Heart right ventricle (tissue), 16 donors: ENCODE measurements around the gene AP4S1. TPM values are rescaled to one million over a fixed set of nuclear protein-coding genes. Genes with fewer than 3 reads are reported as not detected.

ENCODE experiments used
- ATAC-seq, 8 donors: fragments of 200-7000 bp; cut with Tn5 transposase; one replicate each; pipeline ENCODE4 v1.9.1; 2020; ENCODE audit warnings: mild to moderate bottlenecking in 8 of 8, moderate library complexity in 8 of 8, moderate number of reproducible peaks in 1 of 8
- DNase-seq, 2 donors: peaks; one replicate each; pipeline ENCODE4 v3.0.0-alpha.2; 2020
- H3K27ac ChIP-seq, 10 donors: fragments of 200-600 bp; sonication (generic) in 2 of 10; one replicate each; pipeline versions ENCODE4 v1.5.0 to v1.8.0; 2020 to 2022; ENCODE audit warnings: mild to moderate bottlenecking in 3 of 10
- H3K27me3 ChIP-seq, 7 donors: fragments of 200-600 bp; one replicate each; pipeline ENCODE4 v1.8.0; 2021 to 2022; ENCODE audit warnings: mild to moderate bottlenecking in 2 of 7
- H3K36me3 ChIP-seq, 9 donors: fragments of 200-600 bp; sonication (generic) in 1 of 9; one replicate each; pipeline versions ENCODE4 v1.5.0 to v1.8.0; 2020 to 2022; ENCODE audit warnings: mild to moderate bottlenecking in 2 of 9
- H3K4me1 ChIP-seq, 9 donors: fragments of 200-600 bp; sonication (generic) in 1 of 9; one replicate each; pipeline versions ENCODE4 v1.5.0 to v1.8.0; 2020 to 2022; ENCODE audit warnings: mild to moderate bottlenecking in 4 of 9
- H3K4me3 ChIP-seq, 10 donors: fragments of 200-600 bp; sonication (generic) in 2 of 10; one replicate each; pipeline versions ENCODE4 v1.5.0 to v1.8.0; 2020 to 2022; ENCODE audit warnings: mild to moderate bottlenecking in 7 of 10, moderate library complexity in 2 of 10
- H3K9me3 ChIP-seq, 11 donors: fragments of 200-600 bp in 10 of 11; sonication (generic) in 2 of 11; one replicate each; pipeline versions ENCODE4 v1.5.0 to v1.8.0; 2013 to 2022; ENCODE audit warnings: mild to moderate bottlenecking in 2 of 11, control low read depth in 1 of 11, moderate library complexity in 1 of 11
- CTCF ChIP-seq, 9 donors: fragments of 200-600 bp; sonication (generic) in 2 of 9; IDR thresholded peaks; one replicate each; pipeline versions ENCODE4 v1.5.0 to v1.8.0; 2021 to 2022; ENCODE audit warnings: antibody characterized with exemption in 9 of 9, mild to moderate bottlenecking in 5 of 9, moderate library complexity in 1 of 9
- WGBS, 2 donors: extraction: QIAGEN DNeasy Blood & Tissue Kit; methylation state at CpG; one replicate each; pipeline ENCODE4 v1.1.7; 2013; ENCODE audit warnings: inconsistent platforms in 1 of 2; 5-methylcytosine and 5-hydroxymethylcytosine counted together
- intact Hi-C, 10 donors: fragments of 100-400 bp; cut with DNase I; formaldehyde crosslinking; loops; one replicate each; pipeline versions ENCODE4 v1.11.1 to v1.14.2; 2022
- polyA plus RNA-seq, 2 donors: library from polyadenylated mRNA; stranded (reverse); fragments of 200-250 nt; gene quantifications; one replicate each; pipeline ENCODE4 v1.2.3, GENCODE V29; 2013
- total RNA-seq, 10 donors: library from RNA; stranded (reverse); fragmentation: NEBNext Ultra II Directional in 3 of 10; extraction: Animal tissue kit (Norgen Biotek cat#: 25700) in 3 of 10; gene quantifications; one replicate each; pipeline versions ENCODE4 v1.2.1 to v1.2.4, GENCODE V29; 2021 to 2023
- donor health status: Arrhythmogenic right ventricular cardiomyopathy.
- donor health status: ischemic (EF 13 %, LVEDD 7.1; RV severe dilation, severe dysfunction).
- donor health status: healthy with polysubstance abuse.
- donor health status: DM: no; HTN: yes; CAD: no.
- donor health status: DM: no; HTN: no; CAD: no.
- donor health status: ischemic (EF 25% LVEDD 6.9; RV normal size, moderate dysfunction).
- donor health status: ischemic (EF 25% LVEDD 5.7; RV mildly dilated, moderate dysfunction).
- donor health status: healthy.
- donor health status: DM: yes; HTN: yes; CAD: no.
- donor health status: Ischemic cardiomyopathy.
- donor health status: ischemic (EF 35%, LVEDD 5.7; RV mildly dilated, moderate dysfunction).
- donor health status: nonischemic (EF 11% LVEDD 7.7; RV severe dilation, severe dysfunction).
- donor health status: DM: yes; HTN: yes; CAD: no.
- donor health status: PGD.
- donor health status: ischemic (EF 29% LVEDD 5.4; RV normal size, mild dysfunction).
- donor health status: nonischemic (EF 23%, LVEDD 6.1; RV moderate dilation, normal function).

Gene AP4S1
- total and polyA plus RNA-seq, 12 donors: 6.2 to 9.4 (median 8.5) TPM

- H3K9me3 ChIP-seq: no peaks in the 10 kb centered on the region
- intact Hi-C loops: no loop called here
Observed at GRCh38 chr14:31009836-31010574, 15.4 kb upstream of the AP4S1 start.

GRCh38 chr14:31010935-31011334, 14.5 kb upstream of the AP4S1 start:
- intact Hi-C loops: no loop called here
- H3K27me3 ChIP-seq: no peaks in the 10 kb centered on the region
- 81% methylated on average over 3 of the region's 3 CpGs for WGBS, 2 donors
- no peaks in the 10 kb centered on the region for H3K9me3 ChIP-seq
- H3K4me1 ChIP-seq: peaks cover 0 to 11% (median 0%) of the 10 kb centered on the region in 9 donors
- no peak overlapping the region for H3K27ac ChIP-seq
- DNase-seq (no peak), ATAC-seq (no peak)
- no peak overlapping the region for H3K4me3 ChIP-seq
- peaks cover 0 to 48% (median 0%) of the 10 kb centered on the region in 9 donors for H3K36me3 ChIP-seq
- TF ChIP-seq CTCF (IDR thresholded peaks at IDR 0.05): no peak

More at GRCh38 chr14:31009836-31010574, 15.4 kb upstream of the AP4S1 start:
- 84 to 100% methylated on average over 3 of the region's 3 CpGs for WGBS, 2 donors
- no peak overlapping the region for H3K27ac ChIP-seq
- H3K27me3 ChIP-seq: no peaks in the 10 kb centered on the region
- H3K4me1 ChIP-seq: peaks cover 0 to 7% (median 0%) of the 10 kb centered on the region in 9 donors
- DNase-seq: no peak
- peaks cover 0 to 58% (median 0%) of the 10 kb centered on the region in 9 donors for H3K36me3 ChIP-seq
- TF ChIP-seq CTCF (IDR thresholded peaks at IDR 0.05): no peak
- no peak overlapping the region for H3K4me3 ChIP-seq
- ATAC-seq: no peak

- intact Hi-C loops: no loop called here
- no peak for TF ChIP-seq CTCF (IDR thresholded peaks at IDR 0.05)
- 95 to 97% methylated on average over 4 of the region's 4 CpGs for WGBS, 2 donors
- Histone ChIP-seq H3K27me3 (no peaks in the 10 kb centered on the region), H3K4me3 (no peak overlapping the region), H3K9me3 (no peaks in the 10 kb centered on the region), H3K27ac (no peak overlapping the region), H3K4me1 (peaks cover 0 to 26% (median 4%) of the 10 kb centered on the region in 9 donors), H3K36me3 (peaks cover 0 to 43% (median 0%) of the 10 kb centered on the region in 9 donors)
- ATAC-seq (no peak), DNase-seq (no peak)
Observed at GRCh38 chr14:31013841-31014240, 11.6 kb upstream of the AP4S1 start.

GRCh38 chr14:31018057-31018645, 7.3 kb upstream of the AP4S1 start:
- no peak for DNase-seq
- Histone ChIP-seq H3K27ac (no peak overlapping the region), H3K27me3 (no peaks in the 10 kb centered on the region), H3K9me3 (no peaks in the 10 kb centered on the region), H3K4me3 (no peak overlapping the region), H3K36me3 (peaks cover 0 to 43% (median 0%) of the 10 kb centered on the region in 9 donors), H3K4me1 (peaks cover 0 to 51% (median 19%) of the 10 kb centered on the region in 9 donors)
- TF ChIP-seq CTCF (IDR thresholded peaks at IDR 0.05): no peak
- intact Hi-C loops: no loop called here
- WGBS, 2 donors: 79 to 83% methylated on average over 6 of the region's 6 CpGs
- peak in 1 of 8 donors; percentile 33 for ATAC-seq
